DMS79 (cell line): ENCODE results near the gene G6PC2.
A peak's percentile ranks its signal among the peaks of the same experiment; 100 is the strongest.
"Not testable (repeated sequence)": the region's sequence is repeated elsewhere in the genome, so short reads cannot be mapped to it uniquely, and the experiment has no call there.

Experiments
- DNase-seq: peaks from one replicate; lab custom pipeline; 2025; lab: John Stamatoyannopoulos, UW

Gene G6PC2

GRCh38 chr2:168901003-168901402, at the start of gene G6PC2:
Gene G6PC2 (plus strand): TSS chr2:168901291. CDS start chr2:168901332, 41 bp downstream.
- no peak for DNase-seq

- DNase-seq = no peak
Measured at GRCh38 chr2:168851674-168852320, 49.3 kb upstream of the G6PC2 start.

- DNase-seq = no peak
Measured at GRCh38 chr2:168852481-168852880, 48.6 kb upstream of the G6PC2 start.

GRCh38 chr2:168853471-168853870, 47.6 kb upstream of the G6PC2 start:
- DNase-seq = no peak

- DNase-seq = no peak
Measured at GRCh38 chr2:168854651-168855050, 46.4 kb upstream of the G6PC2 start.

GRCh38 chr2:168855601-168856000, 45.5 kb upstream of the G6PC2 start:
- DNase-seq = no peak

GRCh38 chr2:168858146-168858545, 42.9 kb upstream of the G6PC2 start:
- DNase-seq = no peak

GRCh38 chr2:168867164-168867563, 33.9 kb upstream of the G6PC2 start:
- not testable (repeated sequence) for DNase-seq

GRCh38 chr2:168870369-168870768, 30.7 kb upstream of the G6PC2 start:
- DNase-seq = not testable (repeated sequence)

- DNase-seq = not testable (repeated sequence)
Measured at GRCh38 chr2:168870824-168871223, 30.3 kb upstream of the G6PC2 start.

- no peak for DNase-seq
Measured at GRCh38 chr2:168874368-168875054, 26.6 kb upstream of the G6PC2 start.

- DNase-seq = not testable (repeated sequence)
Measured at GRCh38 chr2:168882163-168882562, 18.9 kb upstream of the G6PC2 start.

GRCh38 chr2:168884975-168885374, 16.1 kb upstream of the G6PC2 start:
- no peak for DNase-seq

- no peak for DNase-seq
Measured at GRCh38 chr2:168889635-168890005, 11.5 kb upstream of the G6PC2 start.

GRCh38 chr2:168890006-168890782, 10.9 kb upstream of the G6PC2 start, which contains the start of gene SPC25:
Gene SPC25 (minus strand): TSS chr2:168890430. CDS start chr2:168889519, 911 bp downstream.
- DNase-seq = peak; percentile 92

GRCh38 chr2:168892327-168892726, 8.8 kb upstream of the G6PC2 start:
- no peak for DNase-seq

- DNase-seq = no peak
Measured at GRCh38 chr2:168894101-168894500, 7.0 kb upstream of the G6PC2 start.

GRCh38 chr2:168894720-168895119, 6.4 kb upstream of the G6PC2 start:
- DNase-seq = no peak

GRCh38 chr2:168895771-168896170, 5.3 kb upstream of the G6PC2 start:
- no peak for DNase-seq

- no peak for DNase-seq
Measured at GRCh38 chr2:168896783-168897182, 4.3 kb upstream of the G6PC2 start.

GRCh38 chr2:168897449-168897848, 3.6 kb upstream of the G6PC2 start:
- DNase-seq = no peak

- no peak for DNase-seq
Measured at GRCh38 chr2:168903888-168904287, 2.8 kb downstream of the G6PC2 start.

GRCh38 chr2:168904358-168904757, 3.3 kb downstream of the G6PC2 start:
- no peak for DNase-seq
